ENCODE data around the gene HOPX.
"Not testable (repeated sequence)": the region's sequence is repeated elsewhere in the genome, so short reads cannot be mapped to it uniquely, and the experiment has no call there.

Gene HOPX

DNA sequence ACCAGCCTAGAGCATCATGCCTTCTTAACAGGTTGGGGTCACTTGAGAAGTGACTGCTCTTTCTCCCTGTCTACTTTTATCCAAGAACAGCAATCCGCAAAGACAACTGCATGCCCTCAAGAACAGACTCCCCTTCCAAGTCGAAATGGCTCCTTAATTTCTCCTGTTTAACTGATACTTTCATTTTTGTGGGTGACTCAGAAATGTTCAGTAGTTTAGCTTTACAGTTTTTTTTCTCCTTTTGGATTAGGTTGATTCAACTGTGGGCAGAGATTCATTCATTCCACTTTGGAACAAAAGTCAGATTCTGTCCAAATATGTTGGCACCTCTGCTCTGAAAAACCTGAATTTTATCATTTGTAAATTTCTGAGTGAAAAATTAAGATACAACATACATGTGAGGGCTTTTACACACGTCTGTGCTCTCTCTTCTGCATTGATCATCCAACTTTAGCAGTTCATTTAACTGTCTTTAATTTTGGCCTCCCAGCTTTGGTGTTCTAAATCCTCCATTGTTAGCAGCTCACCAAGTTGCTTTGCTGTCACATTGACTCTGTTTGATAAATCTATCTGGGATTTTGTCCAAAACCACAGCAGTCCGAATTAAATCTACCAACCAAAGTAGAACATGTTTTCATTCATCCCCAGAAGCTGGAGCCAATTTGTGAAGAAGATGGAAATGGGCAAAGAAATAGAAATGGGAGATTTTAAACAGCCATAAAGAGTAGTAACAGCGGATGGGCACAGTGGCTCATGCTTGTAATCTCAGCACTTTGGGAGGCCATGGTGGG lies 50.0 kb downstream of the HOPX start:
- no peak for DNase-seq

DNA sequence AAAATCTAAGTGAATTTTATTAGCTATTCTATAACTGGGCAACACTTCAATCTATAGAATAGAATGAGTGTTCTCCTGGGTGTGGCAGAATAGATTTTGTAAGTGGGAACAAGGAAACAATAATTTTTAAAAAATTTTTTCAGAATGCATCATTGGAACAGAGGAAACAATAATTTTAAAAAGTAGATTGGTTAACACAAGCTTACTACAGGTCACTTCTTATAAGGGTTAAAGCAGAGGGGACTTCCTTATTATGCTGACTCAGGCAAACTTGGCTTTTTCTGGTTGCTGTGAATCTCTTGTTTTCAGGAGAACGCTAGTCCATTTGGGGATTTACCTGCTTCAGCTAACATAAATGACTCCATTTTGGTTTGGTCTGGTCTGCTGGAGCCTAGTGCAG lies 52.5 kb downstream of the HOPX start:
- DNase-seq, result no peak

DNA sequence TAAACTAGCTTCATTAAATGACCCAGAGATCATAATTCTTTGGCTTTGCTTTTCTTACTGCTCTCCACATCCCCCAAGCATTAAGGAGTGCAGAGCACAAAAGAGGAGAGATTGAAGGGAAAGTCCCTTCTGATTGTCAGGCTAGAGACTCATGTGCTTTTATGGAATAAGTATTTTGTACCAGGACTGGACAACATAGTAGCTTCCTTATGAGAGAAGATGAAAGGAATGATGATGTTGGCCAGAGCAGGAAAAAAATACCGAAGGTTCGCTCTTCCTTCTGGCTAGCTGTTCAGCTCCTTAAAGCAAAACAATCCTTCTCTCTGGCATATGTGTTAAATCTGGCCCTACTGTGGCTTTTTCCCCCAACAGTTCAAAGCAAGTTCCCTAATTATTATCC lies 53.1 kb downstream of the HOPX start:
- DNase-seq, result no peak

DNA sequence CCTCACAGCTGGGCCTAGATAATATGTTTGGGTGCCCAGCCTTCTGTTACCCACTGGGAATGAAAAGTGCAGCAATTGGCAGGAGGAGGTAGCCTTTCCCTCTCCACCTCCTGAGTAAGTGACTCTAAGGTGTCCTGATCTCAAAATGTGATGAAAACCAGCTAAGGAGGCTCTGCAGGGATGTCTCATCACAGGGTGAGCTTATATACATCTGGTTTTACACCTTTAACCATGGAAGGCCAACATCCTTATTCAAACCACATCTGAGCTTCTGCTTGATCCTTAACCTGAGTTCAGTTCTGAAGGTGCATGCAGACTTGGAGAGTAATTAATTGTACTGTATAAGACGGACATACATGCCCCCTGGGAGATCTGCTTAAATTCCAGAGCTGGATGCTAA lies 53.7 kb downstream of the HOPX start:
- DNase-seq, result no peak

DNA sequence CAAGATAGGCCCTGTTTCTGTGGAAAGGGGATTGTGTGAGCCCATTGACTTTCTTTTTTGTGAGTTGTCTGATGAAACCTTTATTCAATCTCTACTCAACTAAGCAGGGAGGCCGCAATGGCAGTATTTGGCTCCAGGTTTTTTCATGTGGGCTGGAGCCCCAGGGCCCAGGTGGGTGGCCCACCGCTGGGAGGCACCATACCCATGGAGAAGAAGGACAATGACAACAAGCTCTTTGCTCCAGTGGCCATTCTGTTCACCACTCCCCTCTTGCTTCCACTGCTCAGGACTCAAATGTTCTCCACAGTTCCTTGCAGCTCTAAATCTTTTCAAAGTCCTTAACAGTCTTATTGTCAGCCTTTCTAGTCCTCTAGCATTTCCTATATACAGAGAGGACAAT lies 54.1 kb downstream of the HOPX start:
- no peak for DNase-seq

DNA sequence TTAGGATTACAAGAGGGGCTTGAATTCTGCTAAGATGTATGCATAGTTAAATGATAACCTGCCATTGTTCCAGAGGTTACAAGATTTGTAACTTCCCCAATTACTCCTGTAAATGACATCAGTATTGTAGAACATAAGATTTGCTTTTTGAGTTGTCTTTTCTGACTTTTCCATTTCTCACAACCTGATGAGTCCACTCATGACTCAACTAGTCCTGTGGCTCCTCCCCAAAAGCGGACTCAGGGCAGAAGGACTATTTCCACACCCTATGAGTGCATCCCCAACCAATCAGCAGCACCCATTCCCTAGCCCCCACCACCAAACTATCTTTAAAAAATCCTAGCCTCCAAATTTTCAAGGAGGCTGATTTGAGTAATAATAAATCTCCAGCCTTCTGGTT lies 54.7 kb downstream of the HOPX start:
- no peak for DNase-seq

DNA sequence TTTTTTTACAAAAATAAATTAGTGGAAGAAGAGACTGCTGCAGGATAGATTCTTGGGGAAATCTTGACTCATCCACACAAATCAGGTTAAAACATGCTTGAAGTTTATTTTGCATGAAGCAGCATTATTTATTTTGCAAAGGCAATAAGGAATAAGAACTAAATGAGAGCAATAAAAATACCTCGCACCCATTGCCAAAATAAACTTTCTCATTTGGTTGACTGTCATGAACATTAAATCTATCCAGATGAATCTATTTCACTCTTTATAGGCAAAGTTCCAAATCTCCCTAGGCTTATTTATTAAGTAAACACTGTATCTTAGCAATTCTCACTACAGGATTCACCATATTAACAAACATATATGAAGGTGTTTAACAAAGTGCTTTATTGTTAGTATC lies 58.9 kb downstream of the HOPX start:
- DNase-seq, result no peak

DNA sequence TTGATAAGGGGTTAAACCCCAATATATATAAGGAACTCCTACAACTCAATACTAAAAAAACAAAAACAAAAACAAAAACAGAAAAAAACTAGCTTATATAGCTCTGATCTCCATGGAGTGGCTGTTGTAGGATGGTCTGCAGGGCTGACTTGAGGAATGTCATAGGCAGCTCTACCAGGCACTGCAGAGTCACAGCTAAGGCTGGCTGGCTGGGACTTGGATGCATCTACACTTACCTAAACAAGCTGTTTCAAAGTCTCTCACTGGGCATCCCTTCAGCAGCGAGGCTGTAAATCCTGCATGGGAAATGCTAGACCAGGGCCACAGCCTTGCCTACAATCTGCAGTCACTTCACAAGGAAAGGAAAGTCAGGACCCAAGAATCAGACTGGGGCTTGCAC lies 61.3 kb downstream of the HOPX start:
- no peak for DNase-seq

DNA sequence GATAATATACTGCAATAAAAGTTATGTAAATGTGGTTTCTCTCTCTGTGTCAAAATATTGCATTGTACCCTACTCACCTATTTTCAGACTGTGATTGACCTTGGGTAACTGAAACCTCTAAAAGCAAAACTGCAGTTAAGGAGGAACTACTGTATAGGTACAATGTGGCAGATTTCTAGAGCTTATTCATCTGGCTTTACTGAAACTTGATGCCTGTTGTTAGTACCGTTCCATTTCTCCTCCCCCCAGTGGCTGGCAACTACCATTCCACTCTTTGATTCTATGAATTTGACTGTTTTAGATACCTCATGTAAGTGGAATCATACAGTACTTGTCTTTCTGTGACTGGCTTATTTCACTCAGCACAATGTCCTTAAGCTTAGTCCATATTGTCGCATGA lies 61.9 kb downstream of the HOPX start:
- no peak for DNase-seq

DNA sequence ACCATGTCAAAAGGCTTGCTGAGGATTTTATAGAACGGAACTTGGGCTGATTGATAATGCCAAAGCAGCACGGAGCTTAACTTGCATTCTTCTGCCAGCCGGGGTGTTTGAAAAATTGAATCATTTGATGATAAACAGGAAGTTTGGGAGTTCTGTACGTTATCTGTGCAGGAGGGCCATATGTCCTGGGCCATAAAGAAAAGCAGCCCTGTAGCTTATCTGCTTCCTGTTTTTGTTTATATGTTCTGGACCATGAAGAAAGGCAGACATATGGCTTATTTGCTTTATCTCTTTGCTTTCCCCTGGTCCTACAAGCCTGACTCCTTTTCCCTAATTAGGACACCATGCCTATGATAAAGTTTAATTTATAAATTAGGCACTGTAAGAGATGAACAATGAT lies 62.4 kb downstream of the HOPX start:
- no peak for DNase-seq

DNA sequence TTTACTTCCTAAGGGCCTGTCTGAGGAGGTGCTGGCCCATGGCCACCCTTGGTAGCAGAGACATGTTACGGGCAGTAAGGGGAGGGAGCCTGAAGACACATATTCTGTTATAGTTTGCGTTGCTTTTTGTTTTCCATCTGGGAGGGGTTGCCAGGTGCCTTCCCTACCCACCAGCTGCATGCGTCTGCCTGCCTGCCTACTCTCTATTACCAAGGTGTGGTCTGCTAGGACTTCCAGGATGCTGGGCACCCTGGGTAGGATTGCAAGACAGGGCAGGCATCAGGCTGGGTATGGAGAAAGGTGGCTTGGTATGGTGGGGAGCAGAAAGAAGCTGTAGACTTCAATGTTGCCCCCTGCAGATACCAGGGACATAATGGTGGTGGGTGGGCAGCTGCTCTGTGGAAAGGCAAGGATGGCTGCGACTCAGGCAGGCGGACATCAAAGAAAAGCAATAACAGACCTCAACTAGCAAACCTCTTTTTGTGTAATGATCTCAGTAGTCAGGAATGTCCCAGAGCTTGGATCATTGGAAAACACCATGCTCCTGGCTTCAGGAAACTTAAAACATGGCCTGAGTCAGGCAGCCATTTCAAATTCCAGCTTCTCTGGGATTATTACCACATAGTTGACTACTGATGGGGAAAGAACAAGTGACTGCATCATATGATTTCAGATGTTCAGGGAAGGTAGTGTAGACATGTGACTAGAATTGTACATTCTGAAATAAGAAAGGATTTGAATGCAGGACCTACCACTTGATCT lies 67.8 kb downstream of the HOPX start:
- no peak for DNase-seq

DNA sequence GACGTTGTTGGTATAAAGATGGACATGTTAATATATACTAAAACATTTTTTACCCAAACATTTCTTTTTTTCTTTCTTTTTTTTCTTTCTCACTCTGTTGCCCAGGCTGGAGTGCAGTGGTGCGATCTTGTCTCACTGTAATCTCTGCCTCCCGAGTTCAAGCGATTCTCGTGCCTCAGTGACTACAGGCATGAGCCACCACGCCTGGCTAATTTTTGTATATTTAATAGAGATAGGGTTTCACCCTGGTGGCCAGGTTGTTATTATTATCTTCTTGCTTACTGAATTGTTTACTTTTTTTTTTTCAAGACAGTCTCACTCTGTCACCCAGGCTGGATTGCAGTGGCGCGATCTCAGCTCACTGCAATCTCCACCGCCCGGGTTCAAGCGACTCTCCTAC lies 68.8 kb downstream of the HOPX start:
- no peak for DNase-seq

DNA sequence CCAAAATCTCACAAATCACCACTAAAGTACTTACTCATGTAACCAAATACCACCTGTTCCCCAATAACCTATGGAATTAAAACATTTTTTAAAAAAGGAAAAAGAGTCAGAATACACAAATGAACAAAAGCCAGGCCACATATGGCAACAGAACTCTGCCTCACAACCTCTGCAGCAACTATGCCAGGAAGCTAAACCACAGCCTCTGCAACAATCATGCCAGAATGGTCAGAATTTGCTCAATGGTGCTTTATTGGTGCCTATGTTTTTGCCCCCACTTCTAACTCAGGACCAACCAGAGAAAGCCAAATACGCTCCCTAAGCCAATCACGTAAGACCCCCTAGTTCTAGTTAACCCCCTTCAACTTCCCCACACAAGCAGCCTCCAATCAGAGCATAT lies 69.6 kb downstream of the HOPX start:
- no peak for DNase-seq

DNA sequence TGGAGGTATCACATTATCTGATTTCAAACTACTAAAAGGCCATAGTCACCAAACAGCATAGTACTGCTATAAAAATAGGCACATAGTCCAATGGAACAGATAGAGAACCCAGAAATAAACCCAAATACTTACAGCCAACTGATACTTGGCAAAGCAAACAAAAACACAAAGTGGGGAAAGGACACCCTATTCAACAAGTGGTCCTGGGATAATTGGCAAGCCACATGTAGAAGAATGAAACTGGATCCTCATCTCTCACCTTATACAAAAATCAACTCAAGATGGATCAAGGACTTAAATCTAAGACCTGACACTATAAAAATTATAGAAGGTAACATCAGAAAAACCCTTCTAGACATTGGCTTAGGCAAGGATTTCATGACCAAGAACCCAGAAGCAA lies 70.9 kb downstream of the HOPX start:
- not testable (repeated sequence) for DNase-seq

DNA sequence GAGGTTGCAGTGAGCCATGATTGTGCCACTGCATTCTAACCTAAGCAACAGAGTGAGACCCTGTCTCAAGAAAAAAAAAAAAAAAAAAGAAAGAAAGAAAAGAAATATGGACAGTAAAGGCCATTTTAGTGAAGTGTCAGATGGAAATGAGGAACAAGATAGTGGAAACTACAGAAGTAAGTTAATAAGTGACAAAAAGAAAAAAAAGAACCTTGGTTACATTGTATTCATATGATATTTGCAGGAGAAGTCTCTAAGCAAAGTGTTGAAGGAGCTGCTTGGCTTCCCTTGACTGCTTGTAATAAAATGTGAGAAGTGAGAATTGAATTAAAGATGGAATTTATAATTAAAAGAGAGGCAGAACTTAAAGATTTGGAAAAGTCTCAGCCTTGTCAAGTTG lies 73.2 kb downstream of the HOPX start:
- DNase-seq, result no peak

DNA sequence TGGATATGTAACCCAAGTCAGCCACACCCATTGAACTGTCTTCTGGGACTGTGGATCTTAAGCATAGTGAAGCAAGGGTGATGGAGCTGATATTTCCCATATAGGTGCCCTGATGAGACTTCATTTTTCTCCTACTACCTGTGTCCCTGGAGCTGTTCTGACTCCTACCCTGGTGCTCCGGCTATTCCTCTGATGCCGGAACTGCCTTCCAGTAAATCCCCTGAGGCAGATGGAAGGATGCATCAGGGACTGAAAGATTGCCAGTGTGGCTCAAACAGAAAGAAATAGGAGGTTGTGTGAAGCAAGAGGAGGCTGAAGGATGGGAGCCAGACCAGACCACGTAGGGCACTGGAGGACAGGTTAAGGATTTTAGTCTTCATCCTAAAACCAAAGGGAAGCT lies 74.7 kb downstream of the HOPX start:
- no peak for DNase-seq

DNA sequence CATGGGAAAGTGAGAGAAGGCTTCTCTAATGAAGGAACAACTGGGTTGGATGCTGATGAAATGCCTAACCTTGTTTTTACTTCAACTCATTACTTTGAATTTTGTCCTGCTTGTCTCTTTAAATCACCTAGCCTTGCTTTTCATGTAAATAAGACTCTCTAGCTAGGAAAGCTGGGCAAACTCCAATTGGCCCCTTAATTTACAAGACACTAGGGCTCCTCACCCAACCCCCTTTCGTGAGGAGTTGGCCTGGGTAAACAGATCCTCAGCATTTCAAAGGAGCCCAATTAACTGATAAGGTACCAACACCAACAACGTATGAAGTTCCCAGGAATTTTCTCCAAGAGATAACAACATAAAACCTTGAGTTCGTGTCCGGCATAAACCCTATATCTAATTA lies 75.6 kb downstream of the HOPX start:
- DNase-seq, result not testable (repeated sequence)

DNA sequence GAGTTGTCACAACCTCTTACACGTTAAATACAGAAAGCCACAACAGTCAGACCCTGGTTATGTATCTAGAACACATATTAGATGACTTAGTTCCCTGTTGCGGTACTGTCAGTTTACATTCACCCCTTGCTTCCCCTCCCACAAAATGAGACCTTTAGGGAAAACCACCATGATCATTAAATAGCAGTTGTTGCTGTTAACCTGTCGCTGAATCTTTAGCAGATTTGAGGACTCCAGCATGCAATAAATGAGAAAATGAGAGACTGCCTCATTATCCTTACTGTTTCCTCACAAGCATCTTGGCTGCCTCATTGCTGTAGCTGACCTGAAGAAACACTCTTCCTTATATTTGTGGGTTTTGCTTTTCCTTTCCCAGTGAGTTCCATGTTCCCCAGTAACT lies 77.8 kb downstream of the HOPX start:
- no peak for DNase-seq
